ENCODE measurements around the gene DST.

DNA sequence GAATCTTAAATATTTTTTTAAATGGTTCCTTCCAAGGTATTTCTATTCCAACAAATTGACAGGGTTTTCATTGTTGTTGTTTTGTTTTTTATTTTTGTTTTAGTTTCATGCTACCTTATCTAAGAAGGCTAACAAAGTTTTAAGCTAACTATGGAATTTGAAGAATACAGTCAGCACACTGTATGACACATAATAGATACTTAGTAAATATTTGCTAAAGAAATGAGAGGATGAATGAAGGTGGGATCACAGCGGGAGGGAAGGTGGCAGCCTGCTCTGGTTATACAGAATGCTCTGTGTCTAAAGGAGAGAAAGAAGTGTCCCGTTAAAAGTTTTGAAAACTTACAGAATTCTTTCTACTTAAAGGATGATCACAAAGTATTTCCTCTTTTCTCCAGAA, 43.7 kb upstream of the DST start:
- TF ChIP-seq, protein P1, sequence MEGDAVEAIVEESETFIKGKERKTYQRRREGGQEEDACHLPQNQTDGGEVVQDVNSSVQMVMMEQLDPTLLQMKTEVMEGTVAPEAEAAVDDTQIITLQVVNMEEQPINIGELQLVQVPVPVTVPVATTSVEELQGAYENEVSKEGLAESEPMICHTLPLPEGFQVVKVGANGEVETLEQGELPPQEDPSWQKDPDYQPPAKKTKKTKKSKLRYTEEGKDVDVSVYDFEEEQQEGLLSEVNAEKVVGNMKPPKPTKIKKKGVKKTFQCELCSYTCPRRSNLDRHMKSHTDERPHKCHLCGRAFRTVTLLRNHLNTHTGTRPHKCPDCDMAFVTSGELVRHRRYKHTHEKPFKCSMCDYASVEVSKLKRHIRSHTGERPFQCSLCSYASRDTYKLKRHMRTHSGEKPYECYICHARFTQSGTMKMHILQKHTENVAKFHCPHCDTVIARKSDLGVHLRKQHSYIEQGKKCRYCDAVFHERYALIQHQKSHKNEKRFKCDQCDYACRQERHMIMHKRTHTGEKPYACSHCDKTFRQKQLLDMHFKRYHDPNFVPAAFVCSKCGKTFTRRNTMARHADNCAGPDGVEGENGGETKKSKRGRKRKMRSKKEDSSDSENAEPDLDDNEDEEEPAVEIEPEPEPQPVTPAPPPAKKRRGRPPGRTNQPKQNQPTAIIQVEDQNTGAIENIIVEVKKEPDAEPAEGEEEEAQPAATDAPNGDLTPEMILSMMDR (IDR thresholded peaks at IDR 0.05 in 4 of 5, conservative IDR thresholded peaks at IDR 0.05 in 1 of 5), result no peak
- TF ChIP-seq POLR2A (IDR thresholded peaks at IDR 0.05), result no peak

Measured in gastrocnemius medialis (tissue), 4 donors.